ENCODE results near the gene ANKAR. TPM values are rescaled to one million over a fixed set of nuclear protein-coding genes. Genes with fewer than 3 reads are reported as not detected.

The ANKAR gene
- total and polyA plus RNA-seq, 2 of the 8 experiments (the other 6 are each of a cell fraction or from before 2014, with no cell fraction given), result 0.56 to 1.7 TPM

DNA sequence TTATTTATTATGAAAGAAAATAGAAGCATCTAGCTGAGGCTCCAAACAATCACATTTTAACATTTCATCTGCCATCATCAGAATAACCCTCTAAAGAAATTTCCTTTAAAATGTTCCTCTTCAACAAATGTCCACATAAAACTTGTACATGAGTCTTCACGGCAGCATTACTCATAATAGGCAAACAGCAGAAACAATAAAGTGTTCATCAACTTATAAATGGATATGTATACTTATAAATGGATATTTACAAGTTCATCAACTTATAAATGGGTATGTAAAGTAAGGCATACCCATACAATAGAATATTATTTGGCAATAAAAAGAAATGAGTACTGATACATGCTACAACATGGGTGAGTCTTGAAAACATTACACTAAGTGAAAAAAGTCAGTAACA is 46.7 kb upstream of the ANKAR start (continued):
- TF ChIP-seq, protein P1, sequence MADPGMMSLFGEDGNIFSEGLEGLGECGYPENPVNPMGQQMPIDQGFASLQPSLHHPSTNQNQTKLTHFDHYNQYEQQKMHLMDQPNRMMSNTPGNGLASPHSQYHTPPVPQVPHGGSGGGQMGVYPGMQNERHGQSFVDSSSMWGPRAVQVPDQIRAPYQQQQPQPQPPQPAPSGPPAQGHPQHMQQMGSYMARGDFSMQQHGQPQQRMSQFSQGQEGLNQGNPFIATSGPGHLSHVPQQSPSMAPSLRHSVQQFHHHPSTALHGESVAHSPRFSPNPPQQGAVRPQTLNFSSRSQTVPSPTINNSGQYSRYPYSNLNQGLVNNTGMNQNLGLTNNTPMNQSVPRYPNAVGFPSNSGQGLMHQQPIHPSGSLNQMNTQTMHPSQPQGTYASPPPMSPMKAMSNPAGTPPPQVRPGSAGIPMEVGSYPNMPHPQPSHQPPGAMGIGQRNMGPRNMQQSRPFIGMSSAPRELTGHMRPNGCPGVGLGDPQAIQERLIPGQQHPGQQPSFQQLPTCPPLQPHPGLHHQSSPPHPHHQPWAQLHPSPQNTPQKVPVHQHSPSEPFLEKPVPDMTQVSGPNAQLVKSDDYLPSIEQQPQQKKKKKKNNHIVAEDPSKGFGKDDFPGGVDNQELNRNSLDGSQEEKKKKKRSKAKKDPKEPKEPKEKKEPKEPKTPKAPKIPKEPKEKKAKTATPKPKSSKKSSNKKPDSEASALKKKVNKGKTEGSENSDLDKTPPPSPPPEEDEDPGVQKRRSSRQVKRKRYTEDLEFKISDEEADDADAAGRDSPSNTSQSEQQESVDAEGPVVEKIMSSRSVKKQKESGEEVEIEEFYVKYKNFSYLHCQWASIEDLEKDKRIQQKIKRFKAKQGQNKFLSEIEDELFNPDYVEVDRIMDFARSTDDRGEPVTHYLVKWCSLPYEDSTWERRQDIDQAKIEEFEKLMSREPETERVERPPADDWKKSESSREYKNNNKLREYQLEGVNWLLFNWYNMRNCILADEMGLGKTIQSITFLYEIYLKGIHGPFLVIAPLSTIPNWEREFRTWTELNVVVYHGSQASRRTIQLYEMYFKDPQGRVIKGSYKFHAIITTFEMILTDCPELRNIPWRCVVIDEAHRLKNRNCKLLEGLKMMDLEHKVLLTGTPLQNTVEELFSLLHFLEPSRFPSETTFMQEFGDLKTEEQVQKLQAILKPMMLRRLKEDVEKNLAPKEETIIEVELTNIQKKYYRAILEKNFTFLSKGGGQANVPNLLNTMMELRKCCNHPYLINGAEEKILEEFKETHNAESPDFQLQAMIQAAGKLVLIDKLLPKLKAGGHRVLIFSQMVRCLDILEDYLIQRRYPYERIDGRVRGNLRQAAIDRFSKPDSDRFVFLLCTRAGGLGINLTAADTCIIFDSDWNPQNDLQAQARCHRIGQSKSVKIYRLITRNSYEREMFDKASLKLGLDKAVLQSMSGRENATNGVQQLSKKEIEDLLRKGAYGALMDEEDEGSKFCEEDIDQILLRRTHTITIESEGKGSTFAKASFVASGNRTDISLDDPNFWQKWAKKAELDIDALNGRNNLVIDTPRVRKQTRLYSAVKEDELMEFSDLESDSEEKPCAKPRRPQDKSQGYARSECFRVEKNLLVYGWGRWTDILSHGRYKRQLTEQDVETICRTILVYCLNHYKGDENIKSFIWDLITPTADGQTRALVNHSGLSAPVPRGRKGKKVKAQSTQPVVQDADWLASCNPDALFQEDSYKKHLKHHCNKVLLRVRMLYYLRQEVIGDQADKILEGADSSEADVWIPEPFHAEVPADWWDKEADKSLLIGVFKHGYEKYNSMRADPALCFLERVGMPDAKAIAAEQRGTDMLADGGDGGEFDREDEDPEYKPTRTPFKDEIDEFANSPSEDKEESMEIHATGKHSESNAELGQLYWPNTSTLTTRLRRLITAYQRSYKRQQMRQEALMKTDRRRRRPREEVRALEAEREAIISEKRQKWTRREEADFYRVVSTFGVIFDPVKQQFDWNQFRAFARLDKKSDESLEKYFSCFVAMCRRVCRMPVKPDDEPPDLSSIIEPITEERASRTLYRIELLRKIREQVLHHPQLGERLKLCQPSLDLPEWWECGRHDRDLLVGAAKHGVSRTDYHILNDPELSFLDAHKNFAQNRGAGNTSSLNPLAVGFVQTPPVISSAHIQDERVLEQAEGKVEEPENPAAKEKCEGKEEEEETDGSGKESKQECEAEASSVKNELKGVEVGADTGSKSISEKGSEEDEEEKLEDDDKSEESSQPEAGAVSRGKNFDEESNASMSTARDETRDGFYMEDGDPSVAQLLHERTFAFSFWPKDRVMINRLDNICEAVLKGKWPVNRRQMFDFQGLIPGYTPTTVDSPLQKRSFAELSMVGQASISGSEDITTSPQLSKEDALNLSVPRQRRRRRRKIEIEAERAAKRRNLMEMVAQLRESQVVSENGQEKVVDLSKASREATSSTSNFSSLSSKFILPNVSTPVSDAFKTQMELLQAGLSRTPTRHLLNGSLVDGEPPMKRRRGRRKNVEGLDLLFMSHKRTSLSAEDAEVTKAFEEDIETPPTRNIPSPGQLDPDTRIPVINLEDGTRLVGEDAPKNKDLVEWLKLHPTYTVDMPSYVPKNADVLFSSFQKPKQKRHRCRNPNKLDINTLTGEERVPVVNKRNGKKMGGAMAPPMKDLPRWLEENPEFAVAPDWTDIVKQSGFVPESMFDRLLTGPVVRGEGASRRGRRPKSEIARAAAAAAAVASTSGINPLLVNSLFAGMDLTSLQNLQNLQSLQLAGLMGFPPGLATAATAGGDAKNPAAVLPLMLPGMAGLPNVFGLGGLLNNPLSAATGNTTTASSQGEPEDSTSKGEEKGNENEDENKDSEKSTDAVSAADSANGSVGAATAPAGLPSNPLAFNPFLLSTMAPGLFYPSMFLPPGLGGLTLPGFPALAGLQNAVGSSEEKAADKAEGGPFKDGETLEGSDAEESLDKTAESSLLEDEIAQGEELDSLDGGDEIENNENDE (IDR thresholded peaks at IDR 0.05; ENCODE audit: insufficient replicate concordance, low read length), result no peak
- TF ChIP-seq ASH2L (IDR thresholded peaks at IDR 0.05; ENCODE audit: low read length) (no peak), KDM1A (IDR thresholded peaks at IDR 0.05; ENCODE audit: borderline replicate concordance, low read length) (no peak), NRF1 (IDR thresholded peaks at IDR 0.05; ENCODE audit: low read depth, low read length) (no peak), CEBPB (IDR thresholded peaks at IDR 0.05; ENCODE audit: low read depth, low read length) (no peak), BRCA1 (IDR thresholded peaks at IDR 0.05; ENCODE audit: low read depth, low read length) (no peak)
